CD4-positive, alpha-beta T cell treated with Interleukin-17A for 1 hour (primary cell): ENCODE results near the gene CA12.

Source experiments
- DNase-seq: peaks from one replicate; pipeline ENCODE4 v3.0.0-alpha.2; 2020

Gene CA12

DNA sequence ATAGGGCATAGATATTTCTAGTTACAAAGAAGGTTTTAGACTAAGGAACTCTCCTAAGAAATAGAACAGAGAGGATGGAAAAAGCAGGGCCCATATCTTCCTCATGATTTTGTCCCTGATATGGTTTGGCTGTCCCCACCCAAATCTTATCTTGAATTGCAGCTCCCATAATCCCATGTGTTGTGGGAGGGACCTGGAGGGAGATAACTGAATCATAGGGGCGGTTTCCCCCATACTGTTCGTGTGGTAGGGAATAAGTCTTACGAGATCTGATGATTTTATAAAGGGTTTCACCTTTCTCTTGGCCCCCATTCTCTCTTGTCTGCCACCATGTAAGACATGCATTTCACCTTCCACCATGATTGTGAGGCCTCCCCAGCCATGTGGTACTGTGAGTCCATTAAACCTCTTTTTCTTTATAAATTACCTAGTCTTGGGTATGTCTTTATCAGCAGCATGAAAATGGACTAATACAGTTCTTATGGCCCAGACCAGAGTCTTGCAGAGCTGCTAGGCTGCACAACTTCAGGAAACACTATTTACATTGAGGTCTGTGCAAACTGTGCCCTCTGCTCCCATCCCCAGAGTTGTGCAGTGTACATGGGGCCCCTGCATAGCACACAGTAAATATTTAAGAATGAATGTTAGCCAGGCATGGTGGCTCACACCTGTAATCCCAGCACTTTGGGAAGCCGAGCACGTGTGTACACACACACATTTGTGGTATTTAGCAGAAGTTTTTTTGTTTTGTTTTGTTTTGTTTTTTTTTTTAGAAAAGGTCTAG, 20.3 kb upstream of the CA12 start:
- DNase-seq, result no peak

- no peak for DNase-seq
Measured at GRCh38 chr15:63401078-63401477, 19.4 kb upstream of the CA12 start.

DNA sequence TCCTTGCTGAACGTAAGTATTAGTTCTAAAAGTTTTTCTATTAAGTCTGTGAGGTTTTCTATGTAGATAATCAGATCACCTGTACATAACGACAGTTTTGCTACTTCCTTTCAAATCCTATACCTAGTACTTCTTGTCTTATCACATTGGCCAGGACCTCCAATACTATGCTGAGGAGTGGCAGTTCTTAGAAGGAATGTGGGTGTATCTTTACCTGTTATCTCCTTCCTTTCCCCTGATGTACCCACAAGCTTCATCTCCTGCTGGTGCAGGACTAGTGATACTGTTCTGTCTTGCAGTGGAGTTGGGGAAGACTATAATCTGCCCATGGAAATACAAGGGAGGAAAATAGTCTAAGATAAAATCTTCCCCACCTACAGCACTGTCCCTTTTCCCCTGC, 16.8 kb upstream of the CA12 start:
- no peak for DNase-seq

- DNase-seq, result no peak
Measured at GRCh38 chr15:63396152-63396928, 14.7 kb upstream of the CA12 start.

DNA sequence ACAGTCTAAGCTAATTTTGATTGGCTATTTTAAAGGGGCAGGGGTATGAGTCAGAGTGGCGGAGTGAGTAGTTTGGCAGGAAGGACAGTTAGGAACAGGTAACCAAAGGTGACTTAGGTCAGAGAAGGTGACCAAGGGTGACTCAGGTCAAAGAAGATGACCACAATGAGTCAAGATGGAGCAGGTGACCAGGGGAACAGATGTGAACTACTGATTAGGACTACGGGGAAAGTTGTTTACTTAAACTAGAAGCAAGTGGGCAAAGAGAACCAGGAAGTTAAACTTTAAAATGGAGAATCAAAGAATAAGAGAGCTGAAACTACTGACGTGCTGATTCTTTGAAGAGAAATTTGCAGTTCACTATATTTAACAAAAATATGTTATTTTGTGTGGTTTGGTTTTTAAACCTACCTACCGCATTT, 14.1 kb upstream of the CA12 start:
- DNase-seq, result no peak

- DNase-seq, result no peak
Measured at GRCh38 chr15:63392361-63393009, 10.8 kb upstream of the CA12 start.

DNA sequence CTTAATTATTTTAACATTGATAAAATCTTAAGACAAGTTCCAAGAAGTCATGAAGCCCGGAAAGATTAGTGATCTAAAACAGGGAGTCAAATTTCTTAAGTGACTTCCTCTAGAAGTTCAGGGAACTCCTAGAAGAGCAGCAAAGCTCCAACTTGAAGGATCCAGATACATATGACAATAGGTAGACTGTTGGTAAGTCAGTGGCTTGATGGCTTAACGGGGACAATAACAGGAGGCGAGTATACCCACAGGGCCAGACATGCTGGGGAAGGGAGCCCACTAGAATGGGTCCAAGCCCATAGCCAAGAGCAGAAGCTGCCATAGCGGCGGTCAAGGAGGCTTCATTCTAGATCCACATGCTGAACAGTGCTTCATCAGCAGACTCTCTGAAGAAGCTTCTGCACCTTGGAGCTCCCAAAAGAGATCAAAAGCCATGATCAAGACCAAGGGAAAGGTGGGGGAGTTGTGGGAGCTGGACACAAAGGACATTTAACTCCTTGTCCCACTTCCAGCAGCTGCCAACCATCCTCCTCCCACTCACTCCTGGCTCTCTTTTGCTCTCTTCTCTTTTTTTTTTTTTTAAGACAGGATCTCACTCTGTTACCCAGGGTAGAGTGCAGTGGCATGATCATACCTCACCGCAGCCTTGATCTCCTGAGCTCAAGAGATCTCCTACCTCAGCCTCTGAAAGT, 10.2 kb upstream of the CA12 start:
- no peak for DNase-seq

GRCh38 chr15:63390689-63391088, 9.0 kb upstream of the CA12 start:
- no peak for DNase-seq

- no peak for DNase-seq
Measured at GRCh38 chr15:63389902-63390670, 8.4 kb upstream of the CA12 start.

- no peak for DNase-seq
Measured at GRCh38 chr15:63388511-63388910, 6.9 kb upstream of the CA12 start.

- no peak for DNase-seq
Measured at GRCh38 chr15:63387748-63388493, 6.3 kb upstream of the CA12 start.

DNA sequence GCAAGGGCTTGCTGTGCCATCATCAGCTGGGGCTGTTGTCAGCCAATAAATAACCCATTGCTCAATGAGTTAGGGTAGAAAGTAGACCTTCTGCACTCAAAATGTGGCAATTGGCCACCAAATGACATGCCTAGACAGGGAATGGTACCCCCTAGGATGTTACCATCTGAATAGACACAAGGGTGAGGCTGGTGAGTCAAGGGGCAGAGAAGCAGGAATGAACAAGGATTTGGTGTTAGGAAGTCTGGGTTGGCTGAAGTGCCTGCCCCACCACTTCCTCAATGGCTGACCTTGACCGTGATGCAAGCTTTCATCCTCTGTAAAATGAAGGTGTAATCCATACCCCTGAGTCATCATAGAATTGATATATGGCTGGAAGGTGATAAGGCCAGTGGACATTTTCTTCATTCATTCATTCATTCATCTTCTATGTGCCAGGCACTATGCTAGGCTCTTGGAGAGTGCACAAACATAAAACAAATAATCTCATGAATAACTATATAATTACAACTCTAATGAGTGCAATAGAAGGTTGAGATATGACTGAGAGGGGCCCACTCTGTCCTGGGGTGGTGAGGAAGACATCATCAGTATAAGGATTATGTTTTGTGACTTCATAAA, 4.4 kb upstream of the CA12 start:
- no peak for DNase-seq

GRCh38 chr15:63384906-63385305, 3.3 kb upstream of the CA12 start:
- no peak for DNase-seq

DNA sequence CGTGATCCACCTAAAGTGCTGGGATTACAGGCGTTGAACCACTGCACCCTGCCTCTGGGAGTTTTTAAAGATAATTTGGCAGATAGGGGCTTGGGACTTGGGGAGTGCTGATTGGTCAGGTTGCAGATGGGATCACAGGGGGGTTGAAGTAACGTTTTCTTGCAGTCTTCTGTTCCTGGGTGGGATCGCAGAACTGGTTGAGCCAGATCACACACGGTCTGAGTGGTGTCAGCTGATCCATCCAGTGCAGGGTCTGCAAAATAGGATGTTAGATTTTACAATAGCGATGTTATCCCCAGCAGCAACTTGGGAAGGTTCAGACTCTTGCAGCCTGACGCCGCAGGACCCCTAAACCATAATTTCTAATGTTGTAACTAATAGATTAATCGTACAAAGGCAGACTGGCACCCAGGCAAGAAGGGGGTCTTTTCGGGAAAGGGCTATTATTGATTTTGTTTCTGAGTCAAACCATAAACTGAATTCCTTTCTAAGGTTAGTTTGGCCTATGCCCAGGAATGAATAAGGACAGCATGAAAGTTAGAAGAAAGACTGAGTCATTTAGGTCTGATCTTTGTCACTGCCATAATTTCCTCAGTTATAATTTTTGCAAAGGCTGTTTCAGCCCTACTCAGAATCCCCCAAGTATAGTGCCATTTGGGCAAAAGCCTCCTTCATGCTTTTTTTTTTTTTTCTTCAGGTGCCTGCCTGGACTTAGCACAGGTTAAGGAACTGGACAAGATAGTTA, 1.5 kb upstream of the CA12 start:
- no peak for DNase-seq

- no peak for DNase-seq
Measured at GRCh38 chr15:63380808-63381282, 801 bp downstream of the CA12 start.

GRCh38 chr15:63380151-63380807, 1.4 kb downstream of the CA12 start:
- no peak for DNase-seq

DNA sequence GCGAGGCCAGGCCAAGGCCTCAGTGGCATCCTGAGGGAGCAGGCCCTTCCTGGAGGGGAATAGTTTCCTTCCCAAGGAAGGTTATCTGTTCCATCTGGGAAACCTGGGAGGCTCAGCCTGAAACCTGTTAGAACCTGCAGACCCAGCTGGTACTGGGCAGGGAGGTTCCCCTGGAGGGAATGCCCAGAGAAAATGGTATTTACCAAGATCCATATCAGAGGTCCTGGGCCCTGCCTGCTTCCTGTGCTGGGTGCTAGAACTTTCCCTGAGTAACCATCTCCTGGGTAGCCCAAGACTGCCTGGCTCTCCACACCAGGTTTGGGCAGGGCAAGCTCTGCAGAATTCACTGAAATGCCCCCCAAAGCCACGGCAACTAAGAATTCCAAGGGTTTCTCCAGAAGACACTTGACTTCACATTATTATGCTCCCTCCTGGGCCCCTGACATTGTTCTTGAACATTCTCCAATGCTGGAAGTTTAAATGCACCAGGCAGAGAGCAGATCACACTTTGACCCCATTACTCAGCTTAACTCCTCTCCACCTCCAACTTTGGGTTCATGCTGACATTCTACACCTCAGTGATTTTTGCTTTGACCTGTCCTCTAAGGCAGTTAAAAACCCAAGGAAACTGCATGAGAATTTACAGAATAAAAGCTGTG, 2.0 kb downstream of the CA12 start:
- no peak for DNase-seq

DNA sequence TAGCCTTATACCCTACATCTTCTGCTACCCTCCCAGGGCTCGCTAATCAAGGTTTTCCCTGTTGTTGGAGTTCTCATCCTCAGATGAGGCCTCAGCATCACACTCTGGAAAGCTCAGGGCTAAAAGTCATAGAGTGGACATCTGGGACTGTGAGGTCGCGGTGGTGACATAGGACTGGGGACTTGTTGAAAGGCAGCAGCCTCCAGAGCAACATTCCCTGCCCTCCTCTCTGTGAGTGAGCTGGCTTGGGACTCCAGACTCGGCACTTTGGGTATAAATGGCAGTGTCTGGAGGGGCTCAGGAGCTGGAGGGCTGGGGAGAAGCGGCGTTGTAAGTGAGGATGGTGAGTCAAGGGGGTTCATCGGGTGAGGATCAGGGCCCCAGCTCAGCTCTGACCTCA, 2.7 kb downstream of the CA12 start:
- no peak for DNase-seq
